CD14-positive monocyte (primary cell): ENCODE data around the gene CCDC141. TPM values are rescaled to one million over a fixed set of nuclear protein-coding genes. Genes with fewer than 3 reads are reported as not detected.

Experiments
- DNase-seq, 3 donors: peaks; one replicate each; pipeline ENCODE4 v3.0.0-alpha.2; 2011 to 2022
- H2AFZ ChIP-seq: 2 replicates; pipeline ENCODE4 v1.6.0; 2012; ENCODE audit warnings: mild to moderate bottlenecking, low read depth, low read length, inconsistent platforms; ENCODE audit not compliant: insufficient read depth, poor library complexity, severe bottlenecking
- H3K27ac ChIP-seq, 2 donors: 1 replicate in 1 of 2; 2 replicates in 1 of 2; pipeline ENCODE4 v1.5.1; 2012 to 2013; ENCODE audit warnings: low read length in 2 of 2, control low read depth in 1 of 2, inconsistent platforms in 1 of 2, low read depth in 1 of 2, mild to moderate bottlenecking in 1 of 2
- H3K27me3 ChIP-seq, 2 donors: one replicate each; pipeline versions ENCODE4 v1.6.0 to v1.6.1; 2011 to 2013; ENCODE audit warnings: low read length in 2 of 2; ENCODE audit not compliant: control insufficient read depth in 2 of 2, insufficient read depth in 2 of 2
- H3K36me3 ChIP-seq, 2 donors: replicated peaks in 1 of 2; 1 replicate in 1 of 2; 2 replicates in 1 of 2; pipeline versions ENCODE4 v1.5.1 to v1.6.1; 2012 to 2013; ENCODE audit warnings: low read length in 2 of 2, control low read depth in 1 of 2, inconsistent platforms in 1 of 2, mild to moderate bottlenecking in 1 of 2; ENCODE audit not compliant: insufficient read depth in 2 of 2, control insufficient read depth in 1 of 2
- H3K4me1 ChIP-seq, 2 donors: 1 replicate in 1 of 2; 2 replicates in 1 of 2; pipeline versions ENCODE4 v1.5.1 to v1.6.1; 2012 to 2013; ENCODE audit warnings: low read length in 2 of 2, control low read depth in 1 of 2, inconsistent platforms in 1 of 2, mild to moderate bottlenecking in 1 of 2, moderate library complexity in 1 of 2; ENCODE audit not compliant: insufficient read depth in 2 of 2, control insufficient read depth in 1 of 2
- H3K4me2 ChIP-seq: replicated peaks from 2 replicates; pipeline ENCODE3; 2012; ENCODE audit warnings: low read length, moderate library complexity, mild to moderate bottlenecking; ENCODE audit not compliant: poor library complexity, severe bottlenecking; ENCODE audit errors: extremely low read depth
- H3K4me3 ChIP-seq, 3 experiments: fragments of 200-600 bp in 1 of 3; sonication (generic) in 1 of 3; replicated peaks in 1 of 3; 1 replicate in 2 of 3; 2 replicates in 1 of 3; pipeline ENCODE4 v1.5.1; 2011 to 2013; ENCODE audit warnings: low read length in 3 of 3, mild to moderate bottlenecking in 3 of 3, control low read depth in 2 of 3, low read depth in 2 of 3, inconsistent platforms in 1 of 3, moderate library complexity in 1 of 3
- H3K79me2 ChIP-seq: 2 replicates; pipeline ENCODE4 v1.6.0; 2012; ENCODE audit warnings: mild to moderate bottlenecking, control low read depth, inconsistent platforms, low read length, moderate library complexity; ENCODE audit not compliant: insufficient read depth
- H3K9ac ChIP-seq: 2 replicates; pipeline ENCODE4 v1.6.0; 2017; ENCODE audit warnings: low read length, mild to moderate bottlenecking; ENCODE audit not compliant: insufficient read depth, poor library complexity, severe bottlenecking
- H3K9me3 ChIP-seq, 2 donors: replicated peaks in 1 of 2; 1 replicate in 1 of 2; 2 replicates in 1 of 2; pipeline versions ENCODE4 v1.5.1 to v1.6.1; 2012 to 2013; ENCODE audit warnings: low read length in 2 of 2, control low read depth in 1 of 2; ENCODE audit not compliant: control insufficient read depth in 1 of 2, insufficient read depth in 1 of 2
- H4K20me1 ChIP-seq: 2 replicates; pipeline ENCODE4 v1.6.0; 2012; ENCODE audit warnings: mild to moderate bottlenecking, low read length, control low read depth, moderate library complexity; ENCODE audit not compliant: insufficient read depth
- H3K27ac Mint-ChIP-seq, 7 donors: one replicate each; pipeline ENCODE4 v1.8.0; 2020; ENCODE audit warnings: mild to moderate bottlenecking in 7 of 7, mixed read lengths in 7 of 7, moderate library complexity in 6 of 7, inconsistent platforms in 2 of 7
- H3K27me3 Mint-ChIP-seq, 3 donors: one replicate each; pipeline ENCODE4 v1.8.0; 2021 to 2022; ENCODE audit warnings: low read depth in 3 of 3, mild to moderate bottlenecking in 3 of 3, mixed read lengths in 3 of 3, moderate library complexity in 3 of 3, inconsistent platforms in 1 of 3
- H3K36me3 Mint-ChIP-seq, 2 donors: one replicate each; pipeline ENCODE4 v1.8.0; 2020; ENCODE audit warnings: mixed read lengths in 2 of 2, inconsistent platforms in 1 of 2, mild to moderate bottlenecking in 1 of 2
- H3K4me1 Mint-ChIP-seq: one replicate; pipeline ENCODE4 v1.8.0; 2020; ENCODE audit warnings: mild to moderate bottlenecking, mixed read lengths
- H3K4me3 Mint-ChIP-seq, 2 donors: one replicate each; pipeline ENCODE4 v1.8.0; 2020; ENCODE audit warnings: mild to moderate bottlenecking in 2 of 2, mixed read lengths in 2 of 2, moderate library complexity in 1 of 2
- H3K9me3 Mint-ChIP-seq, 7 donors: one replicate each; pipeline ENCODE4 v1.8.0; 2020 to 2022; ENCODE audit warnings: mixed read lengths in 7 of 7, mild to moderate bottlenecking in 6 of 7, moderate library complexity in 6 of 7, inconsistent platforms in 2 of 7
- WGBS: methylation state at CpG from one replicate; pipeline ENCODE4 v1.1.5; 2013; ENCODE audit warnings: missing lambda C conversion rate; ENCODE audit not compliant: insufficient coverage; 5-methylcytosine and 5-hydroxymethylcytosine counted together
- intact Hi-C, 2 donors: fragments of 100-400 bp; cut with micrococcal nuclease; formaldehyde crosslinking; loops; one replicate each; pipeline versions ENCODE4 v1.15.0 to v1.15.1; 2023
- polyA plus RNA-seq, 3 donors: library from polyadenylated mRNA; depleted of rRNA in 1 of 3; unstranded in 2 of 3; stranded (reverse) in 1 of 3; fragments of 300-500 nt in 2 of 3; fragments of >200 nt in 1 of 3; fragmentation: Illumina TruSeq in 2 of 3; gene quantifications; 1 replicate in 2 of 3; 2 replicates in 1 of 3; pipeline ENCODE4 v1.2.3, GENCODE V29; 2012 to 2021
- TF ChIP-seq, protein P1 (sequence below): fragments of 200-600 bp; IDR thresholded peaks from one replicate; pipeline ENCODE4 v1.8.0; 2022; ENCODE audit warnings: antibody characterized with exemption, mild to moderate bottlenecking

Gene CCDC141
- polyA plus RNA-seq, 3 donors, result not detected

DNA sequence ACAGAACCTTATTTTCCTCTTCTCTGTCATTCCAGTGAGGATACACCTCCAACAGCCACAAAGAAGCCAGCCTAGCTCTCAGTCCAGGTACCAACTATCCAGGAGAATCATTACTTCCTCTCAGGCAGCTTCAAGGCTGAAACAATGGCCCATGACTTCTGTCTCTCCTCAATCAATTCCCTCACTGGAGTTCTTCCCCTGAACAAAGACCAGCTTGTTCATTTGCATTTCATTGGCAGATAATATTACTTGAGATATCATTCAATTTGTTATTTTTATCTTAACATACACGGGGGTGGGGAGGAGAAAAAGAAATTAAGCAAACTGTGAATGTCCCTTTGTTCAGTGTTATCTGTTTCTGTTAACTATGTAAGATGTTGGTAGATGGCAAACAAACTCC lies 44.0 kb downstream of the CCDC141 start:
- no peaks in the 10 kb centered on the region for H3K27me3 ChIP-seq
- H3K4me3 Mint-ChIP-seq, result no peak overlapping the region
- no peak overlapping the region for H3K4me2 ChIP-seq
- H3K27ac Mint-ChIP-seq, result no peak overlapping the region
- H3K36me3 Mint-ChIP-seq, result no peaks in the 10 kb centered on the region
- no peaks in the 10 kb centered on the region for H3K79me2 ChIP-seq
- no peak overlapping the region for H3K9ac ChIP-seq
- no peaks in the 10 kb centered on the region for H3K4me1 ChIP-seq
- H3K27me3 Mint-ChIP-seq, result no peaks in the 10 kb centered on the region
- TF ChIP-seq, protein P1, sequence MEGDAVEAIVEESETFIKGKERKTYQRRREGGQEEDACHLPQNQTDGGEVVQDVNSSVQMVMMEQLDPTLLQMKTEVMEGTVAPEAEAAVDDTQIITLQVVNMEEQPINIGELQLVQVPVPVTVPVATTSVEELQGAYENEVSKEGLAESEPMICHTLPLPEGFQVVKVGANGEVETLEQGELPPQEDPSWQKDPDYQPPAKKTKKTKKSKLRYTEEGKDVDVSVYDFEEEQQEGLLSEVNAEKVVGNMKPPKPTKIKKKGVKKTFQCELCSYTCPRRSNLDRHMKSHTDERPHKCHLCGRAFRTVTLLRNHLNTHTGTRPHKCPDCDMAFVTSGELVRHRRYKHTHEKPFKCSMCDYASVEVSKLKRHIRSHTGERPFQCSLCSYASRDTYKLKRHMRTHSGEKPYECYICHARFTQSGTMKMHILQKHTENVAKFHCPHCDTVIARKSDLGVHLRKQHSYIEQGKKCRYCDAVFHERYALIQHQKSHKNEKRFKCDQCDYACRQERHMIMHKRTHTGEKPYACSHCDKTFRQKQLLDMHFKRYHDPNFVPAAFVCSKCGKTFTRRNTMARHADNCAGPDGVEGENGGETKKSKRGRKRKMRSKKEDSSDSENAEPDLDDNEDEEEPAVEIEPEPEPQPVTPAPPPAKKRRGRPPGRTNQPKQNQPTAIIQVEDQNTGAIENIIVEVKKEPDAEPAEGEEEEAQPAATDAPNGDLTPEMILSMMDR, result no peak
- no peaks in the 10 kb centered on the region for H3K4me1 Mint-ChIP-seq
- H3K4me3 ChIP-seq, result no peak overlapping the region
- WGBS, result no CpG with 5 or more reads among the region's 1 CpG
- H3K27ac ChIP-seq, result no peak overlapping the region
- peaks cover 0 to 3% of the 10 kb centered on the region in 2 donors for H3K9me3 ChIP-seq
- intact Hi-C loops, result no loop called here
- no peaks in the 10 kb centered on the region for H4K20me1 ChIP-seq
- DNase-seq, result no peak
- H2AFZ ChIP-seq, result no peak overlapping the region
- no peaks in the 10 kb centered on the region for H3K36me3 ChIP-seq
- H3K9me3 Mint-ChIP-seq, result peaks cover 0 to 12% (median 8%) of the 10 kb centered on the region in 7 donors

DNA sequence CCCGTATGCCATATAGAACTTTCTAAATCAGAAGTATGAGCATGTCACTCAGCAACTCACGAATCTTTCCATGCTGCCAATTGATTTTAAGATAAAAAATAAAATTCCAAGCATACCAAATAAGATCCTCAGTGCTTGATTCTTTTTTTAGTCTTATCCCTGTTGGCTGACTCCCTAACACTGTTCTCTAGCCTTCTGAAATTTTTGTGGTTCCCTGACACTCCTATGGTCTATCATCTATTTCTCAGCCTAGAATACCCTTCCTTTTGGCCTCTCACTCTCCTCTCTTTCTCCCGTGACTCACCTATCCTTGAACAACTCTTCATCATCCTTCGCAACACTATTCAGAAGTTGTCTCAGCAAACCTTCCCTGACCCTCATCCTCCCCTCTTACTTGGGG lies 50.5 kb downstream of the CCDC141 start:
- Mint-ChIP-seq H3K27ac (no peak overlapping the region), H3K4me1 (no peaks in the 10 kb centered on the region), H3K36me3 (no peaks in the 10 kb centered on the region), H3K4me3 (no peak overlapping the region), H3K27me3 (no peaks in the 10 kb centered on the region), H3K9me3 (peaks cover 2 to 9% (median 3%) of the 10 kb centered on the region in 7 donors)
- no peaks in the 10 kb centered on the region for H3K9me3 ChIP-seq
- TF ChIP-seq, protein P1, result no peak
- intact Hi-C loops, result no loop called here
- no peak overlapping the region for H3K4me2 ChIP-seq
- 74% methylated on average over 3 of the region's 4 CpGs for WGBS
- no peak overlapping the region for H3K9ac ChIP-seq
- no peaks in the 10 kb centered on the region for H3K79me2 ChIP-seq
- no peak overlapping the region for H3K27ac ChIP-seq
- no peaks in the 10 kb centered on the region for H4K20me1 ChIP-seq
- no peak overlapping the region for H3K4me3 ChIP-seq
- no peak overlapping the region for H2AFZ ChIP-seq
- H3K4me1 ChIP-seq, result no peaks in the 10 kb centered on the region
- no peaks in the 10 kb centered on the region for H3K27me3 ChIP-seq
- H3K36me3 ChIP-seq, result no peaks in the 10 kb centered on the region
- DNase-seq, result no peak
